MM.1S (cell line): ENCODE measurements around the gene NFXL1.

ENCODE experiments used
- DNase-seq: peaks from one replicate; pipeline ENCODE4 v3.0.0-alpha.2; 2015
- H2AFZ ChIP-seq: fragments of 300-600 bp; sonication (generic); 2 replicates; pipeline ENCODE4 v1.6.0; 2016; ENCODE audit warnings: antibody characterized with exemption, low read length
- H3F3A ChIP-seq: fragments of 300-600 bp; sonication (generic); 2 replicates; pipeline ENCODE4 v1.6.1; 2016; ENCODE audit warnings: mild to moderate bottlenecking, antibody characterized with exemption, low read length, moderate library complexity, mixed read lengths; ENCODE audit not compliant: insufficient read depth
- H3K27ac ChIP-seq: fragments of 300-600 bp; sonication (generic); 2 replicates; pipeline ENCODE4 v1.5.1; 2016; ENCODE audit warnings: mild to moderate bottlenecking, low read length
- H3K27me3 ChIP-seq: fragments of 300-600 bp; sonication (generic); replicated peaks from 2 replicates; pipeline ENCODE4 v1.6.0; 2016; ENCODE audit warnings: low read length; ENCODE audit not compliant: insufficient read depth
- H3K36me3 ChIP-seq: fragments of 300-600 bp; sonication (generic); replicated peaks from 2 replicates; pipeline ENCODE4 v1.6.1; 2016; ENCODE audit warnings: mild to moderate bottlenecking, low read length, mixed read lengths; ENCODE audit not compliant: insufficient read depth
- H3K4me1 ChIP-seq: fragments of 300-600 bp; sonication (generic); 2 replicates; pipeline ENCODE4 v1.6.1; 2016; ENCODE audit warnings: low read length, mixed read lengths
- H3K4me2 ChIP-seq: fragments of 300-600 bp; sonication (generic); 2 replicates; pipeline ENCODE4 v1.6.0; 2016; ENCODE audit warnings: low read depth, low read length
- H3K4me3 ChIP-seq: fragments of 300-600 bp; sonication (generic); 2 replicates; pipeline ENCODE4 v1.5.1; 2016; ENCODE audit warnings: low read length, mixed read lengths
- H3K79me2 ChIP-seq: fragments of 300-600 bp; sonication (generic); 2 replicates; pipeline ENCODE4 v1.6.1; 2016; ENCODE audit warnings: mixed run types, low read length, mixed read lengths
- H3K9ac ChIP-seq: fragments of 300-600 bp; sonication (generic); 2 replicates; pipeline ENCODE4 v1.6.1; 2016; ENCODE audit warnings: low read length, mixed read lengths
- H3K9me2 ChIP-seq: fragments of 300-600 bp; sonication (generic); replicated peaks from 2 replicates; pipeline ENCODE4 v1.6.1; 2016; ENCODE audit warnings: mild to moderate bottlenecking, low read length, mixed read lengths; ENCODE audit not compliant: insufficient read depth
- H3K9me3 ChIP-seq: fragments of 300-600 bp; sonication (generic); replicated peaks from 2 replicates; pipeline ENCODE4 v1.6.1; 2016; ENCODE audit warnings: mild to moderate bottlenecking, low read length, mixed read lengths; ENCODE audit not compliant: insufficient read depth
- H4K20me1 ChIP-seq: fragments of 300-600 bp; sonication (generic); 2 replicates; pipeline ENCODE4 v1.6.1; 2016; ENCODE audit warnings: mild to moderate bottlenecking, low read length, moderate library complexity, mixed read lengths; ENCODE audit not compliant: insufficient read depth
- EZH2 ChIP-seq: fragments of 300-600 bp; sonication (generic); optimal IDR thresholded peaks from 2 replicates; pipeline ENCODE3; 2017; ENCODE audit warnings: low read depth, mild to moderate bottlenecking, antibody characterized with exemption, low read length, mixed read lengths
- EZH2phosphoT487 ChIP-seq: fragments of 300-600 bp; sonication (generic); IDR thresholded peaks from 2 replicates; pipeline ENCODE4 v1.6.1; 2018; ENCODE audit warnings: antibody characterized with exemption, low read length
- TF ChIP-seq, protein P1 (sequence below): fragments of 300-600 bp; sonication (generic); IDR thresholded peaks from 2 replicates; pipeline ENCODE4 v1.5.1; 2016; ENCODE audit warnings: antibody characterized with exemption, low read length, mixed read lengths

Gene NFXL1

DNA sequence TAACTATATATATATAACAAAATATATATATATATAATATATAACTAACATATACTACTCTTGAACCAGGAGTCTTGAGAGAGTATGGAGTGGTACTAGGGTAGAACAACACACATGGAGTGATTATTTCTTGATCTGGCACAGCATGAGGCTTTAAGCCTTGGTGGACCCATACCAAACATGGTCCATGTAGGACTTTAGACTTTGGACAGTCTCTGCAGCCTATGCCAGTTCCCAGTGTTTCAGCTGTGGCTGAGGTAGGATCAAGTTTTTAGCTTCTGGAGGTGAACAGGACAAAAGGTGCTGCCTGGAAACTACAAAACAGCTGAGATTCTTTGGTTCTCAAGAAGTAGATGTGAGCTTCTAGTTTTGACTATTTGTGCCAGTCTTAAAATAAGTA, 97.1 kb downstream of the NFXL1 start:
- Histone ChIP-seq H3K4me1 (no peaks in the 10 kb centered on the region), H3K4me3 (no peak overlapping the region), H3K9me3 (no peaks in the 10 kb centered on the region), H2AFZ (no peak overlapping the region), H3K4me2 (no peak overlapping the region), H3K9me2 (no peaks in the 10 kb centered on the region), H4K20me1 (no peaks in the 10 kb centered on the region), H3K27me3 (no peaks in the 10 kb centered on the region), H3K27ac (no peak overlapping the region), H3K36me3 (no peaks in the 10 kb centered on the region), H3K79me2 (no peaks in the 10 kb centered on the region), H3K9ac (no peak overlapping the region), H3F3A (no peaks in the 10 kb centered on the region)
- TF ChIP-seq, protein P1, sequence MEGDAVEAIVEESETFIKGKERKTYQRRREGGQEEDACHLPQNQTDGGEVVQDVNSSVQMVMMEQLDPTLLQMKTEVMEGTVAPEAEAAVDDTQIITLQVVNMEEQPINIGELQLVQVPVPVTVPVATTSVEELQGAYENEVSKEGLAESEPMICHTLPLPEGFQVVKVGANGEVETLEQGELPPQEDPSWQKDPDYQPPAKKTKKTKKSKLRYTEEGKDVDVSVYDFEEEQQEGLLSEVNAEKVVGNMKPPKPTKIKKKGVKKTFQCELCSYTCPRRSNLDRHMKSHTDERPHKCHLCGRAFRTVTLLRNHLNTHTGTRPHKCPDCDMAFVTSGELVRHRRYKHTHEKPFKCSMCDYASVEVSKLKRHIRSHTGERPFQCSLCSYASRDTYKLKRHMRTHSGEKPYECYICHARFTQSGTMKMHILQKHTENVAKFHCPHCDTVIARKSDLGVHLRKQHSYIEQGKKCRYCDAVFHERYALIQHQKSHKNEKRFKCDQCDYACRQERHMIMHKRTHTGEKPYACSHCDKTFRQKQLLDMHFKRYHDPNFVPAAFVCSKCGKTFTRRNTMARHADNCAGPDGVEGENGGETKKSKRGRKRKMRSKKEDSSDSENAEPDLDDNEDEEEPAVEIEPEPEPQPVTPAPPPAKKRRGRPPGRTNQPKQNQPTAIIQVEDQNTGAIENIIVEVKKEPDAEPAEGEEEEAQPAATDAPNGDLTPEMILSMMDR, result no peak
- TF ChIP-seq EZH2, result no peak
- no peak for TF ChIP-seq EZH2phosphoT487
- DNase-seq, result no peak

DNA sequence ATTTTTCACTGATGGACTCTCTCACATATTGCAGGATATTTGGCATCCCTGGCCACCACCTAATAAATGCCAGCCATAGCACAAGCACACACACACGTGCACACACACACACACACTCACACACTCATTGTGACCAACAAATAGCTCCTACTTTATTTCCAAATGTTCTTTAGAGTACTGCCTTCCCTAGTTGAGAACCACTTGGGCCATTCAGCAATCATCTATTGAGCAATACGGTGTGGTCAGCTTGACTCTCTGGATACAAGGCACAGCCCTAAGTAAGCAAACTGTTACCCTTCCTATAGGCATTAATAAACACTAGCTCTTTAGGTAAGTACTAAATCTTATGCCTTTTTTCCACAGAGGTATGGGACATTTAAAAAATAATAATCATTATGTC, 97.6 kb downstream of the NFXL1 start:
- no peak overlapping the region for H2AFZ ChIP-seq
- H3K9ac ChIP-seq, result no peak overlapping the region
- H3K4me2 ChIP-seq, result no peak overlapping the region
- TF ChIP-seq EZH2phosphoT487, result no peak
- TF ChIP-seq EZH2, result no peak
- TF ChIP-seq, protein P1, result no peak
- no peaks in the 10 kb centered on the region for H3K27me3 ChIP-seq
- no peak overlapping the region for H3K27ac ChIP-seq
- H3F3A ChIP-seq, result no peaks in the 10 kb centered on the region
- H4K20me1 ChIP-seq, result no peaks in the 10 kb centered on the region
- no peaks in the 10 kb centered on the region for H3K36me3 ChIP-seq
- no peaks in the 10 kb centered on the region for H3K79me2 ChIP-seq
- no peaks in the 10 kb centered on the region for H3K4me1 ChIP-seq
- no peak for DNase-seq
- no peak overlapping the region for H3K4me3 ChIP-seq
- H3K9me3 ChIP-seq, result no peaks in the 10 kb centered on the region
- no peaks in the 10 kb centered on the region for H3K9me2 ChIP-seq

GRCh38 chr4:47814618-47815295, 99.6 kb downstream of the NFXL1 start:
- H2AFZ ChIP-seq, result no peak overlapping the region
- TF ChIP-seq EZH2 (no peak), EZH2phosphoT487 (no peak)
- TF ChIP-seq, protein P1, result no peak

More at GRCh38 chr4:47814618-47815295, 99.6 kb downstream of the NFXL1 start:
- no peaks in the 10 kb centered on the region for H3K79me2 ChIP-seq
- H3K4me3 ChIP-seq, result no peak overlapping the region
- H4K20me1 ChIP-seq, result no peaks in the 10 kb centered on the region
- H3F3A ChIP-seq, result no peaks in the 10 kb centered on the region
- no peaks in the 10 kb centered on the region for H3K27me3 ChIP-seq
- no peaks in the 10 kb centered on the region for H3K9me3 ChIP-seq
- H3K9me2 ChIP-seq, result no peaks in the 10 kb centered on the region
- no peak overlapping the region for H3K9ac ChIP-seq
- no peaks in the 10 kb centered on the region for H3K36me3 ChIP-seq
- no peak for DNase-seq
- no peak overlapping the region for H3K27ac ChIP-seq
- no peaks in the 10 kb centered on the region for H3K4me1 ChIP-seq
- no peak overlapping the region for H3K4me2 ChIP-seq
